Activated CD4-positive, alpha-beta T cell treated with anti-CD3 and anti-CD28 coated beads, Interleukin-2, amount 10 ng/mL, durations not matched to agents 24 days and 14 days (primary cell): ENCODE measurements around the gene STK32A. TPM values are rescaled to one million over a fixed set of nuclear protein-coding genes. Genes with fewer than 3 reads are reported as not detected.

ENCODE experiments used
- DNase-seq: peaks from one replicate; pipeline ENCODE4 v3.0.0; 2022
- H3K27ac Mint-ChIP-seq: one replicate; pipeline ENCODE4 v1.8.0; 2022; ENCODE audit warnings: mild to moderate bottlenecking, mixed read lengths
- H3K27me3 Mint-ChIP-seq: one replicate; pipeline ENCODE4 v1.8.0; 2022; ENCODE audit warnings: mixed read lengths
- H3K36me3 Mint-ChIP-seq: one replicate; pipeline ENCODE4 v1.8.0; 2022; ENCODE audit warnings: low read depth, mild to moderate bottlenecking, mixed read lengths
- H3K4me1 Mint-ChIP-seq: one replicate; pipeline ENCODE4 v1.8.0; 2021; ENCODE audit warnings: mixed read lengths
- H3K4me3 Mint-ChIP-seq: one replicate; pipeline ENCODE4 v1.8.0; 2022; ENCODE audit warnings: mild to moderate bottlenecking, moderate library complexity, mixed read lengths
- H3K9me3 Mint-ChIP-seq: one replicate; pipeline ENCODE4 v1.8.0; 2021; ENCODE audit warnings: mixed read lengths
- intact Hi-C: fragments of 100-400 bp; cut with micrococcal nuclease; formaldehyde crosslinking; loops from one replicate; pipeline ENCODE4 v1.15.1; 2023
- total RNA-seq: library from RNA; stranded (reverse); gene quantifications from 2 replicates; pipeline ENCODE4 v1.2.3, GENCODE V29; 2022

STK32A gene
- total RNA-seq, 1 donor from 2014 or later: not detected

DNA sequence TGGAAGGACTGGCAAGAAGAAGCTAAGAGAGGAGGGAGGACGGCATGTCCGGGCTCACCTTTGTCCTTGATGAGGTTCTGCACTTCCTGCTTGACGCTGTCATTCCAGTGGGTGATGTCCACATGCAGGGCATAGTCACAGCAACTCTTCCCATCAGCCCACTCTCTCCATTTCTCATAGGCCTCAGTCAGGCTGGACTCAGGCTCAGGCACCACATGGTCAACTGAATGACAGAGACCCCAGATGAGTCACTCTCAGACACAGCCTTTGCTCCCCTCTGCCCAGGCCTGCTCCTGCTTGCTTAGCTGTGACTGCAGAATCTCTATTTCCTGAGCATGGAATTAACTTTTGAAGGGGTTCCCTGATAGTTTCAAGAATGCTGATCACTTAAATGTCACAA, 180.8 kb downstream of the STK32A start:
- Mint-ChIP-seq H3K36me3 (no peaks in the 10 kb centered on the region), H3K4me1 (no peaks in the 10 kb centered on the region), H3K27ac (no peak overlapping the region), H3K9me3 (no peaks in the 10 kb centered on the region), H3K4me3 (no peak overlapping the region), H3K27me3 (no peaks in the 10 kb centered on the region)
- DNase-seq: no peak
- intact Hi-C loops: no loop called here

- no peaks in the 10 kb centered on the region for H3K36me3 Mint-ChIP-seq
- no peak overlapping the region for H3K27ac Mint-ChIP-seq
- H3K27me3 Mint-ChIP-seq: no peaks in the 10 kb centered on the region
- H3K9me3 Mint-ChIP-seq: no peaks in the 10 kb centered on the region
- H3K4me3 Mint-ChIP-seq: no peak overlapping the region
- intact Hi-C loops: no loop called here
- no peaks in the 10 kb centered on the region for H3K4me1 Mint-ChIP-seq
- no peak for DNase-seq
Measured at GRCh38 chr5:147417135-147417813, 182.4 kb downstream of the STK32A start.

- Mint-ChIP-seq H3K4me1 (no peaks in the 10 kb centered on the region), H3K4me3 (no peak overlapping the region), H3K27me3 (no peaks in the 10 kb centered on the region), H3K36me3 (no peaks in the 10 kb centered on the region), H3K9me3 (no peaks in the 10 kb centered on the region), H3K27ac (no peak overlapping the region)
- DNase-seq: no peak
- intact Hi-C loops: no loop called here
Measured at GRCh38 chr5:147418613-147419012, 183.8 kb downstream of the STK32A start.

DNA sequence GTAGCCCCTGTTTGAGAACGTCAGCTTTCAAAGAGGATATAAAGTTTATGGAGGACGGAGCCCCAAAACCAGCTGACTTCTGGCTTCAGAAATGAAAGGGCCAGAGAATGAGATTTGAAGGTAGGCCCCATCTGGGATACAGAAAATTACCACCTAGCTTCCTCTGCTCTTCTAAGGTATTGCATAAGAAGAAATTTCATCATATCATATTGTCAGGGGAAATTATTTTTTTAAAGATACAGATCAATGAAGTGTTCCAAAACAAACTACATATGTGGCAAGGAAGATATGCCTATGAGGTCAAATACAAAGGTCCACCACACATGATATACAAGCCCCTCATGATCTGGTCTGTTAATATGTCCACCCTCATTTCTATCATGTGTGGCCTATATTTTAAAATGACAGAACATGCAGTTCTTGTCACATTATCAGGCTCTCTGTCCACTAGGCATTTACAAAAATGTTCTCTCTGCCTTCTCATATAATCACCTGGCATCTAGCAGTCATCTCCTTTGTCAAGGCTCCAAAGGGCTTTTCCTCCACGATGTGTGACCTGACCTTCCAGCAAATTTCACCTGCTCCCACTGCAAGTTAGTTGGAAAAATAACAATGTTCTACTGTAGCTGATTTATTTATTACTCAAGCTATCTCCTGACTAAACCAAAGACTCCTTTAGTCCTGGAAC, 192.0 kb downstream of the STK32A start:
- Mint-ChIP-seq H3K4me1 (no peaks in the 10 kb centered on the region), H3K36me3 (no peaks in the 10 kb centered on the region), H3K27me3 (no peaks in the 10 kb centered on the region), H3K9me3 (no peaks in the 10 kb centered on the region), H3K27ac (no peak overlapping the region), H3K4me3 (no peak overlapping the region)
- intact Hi-C loops: no loop called here
- DNase-seq: no peak

DNA sequence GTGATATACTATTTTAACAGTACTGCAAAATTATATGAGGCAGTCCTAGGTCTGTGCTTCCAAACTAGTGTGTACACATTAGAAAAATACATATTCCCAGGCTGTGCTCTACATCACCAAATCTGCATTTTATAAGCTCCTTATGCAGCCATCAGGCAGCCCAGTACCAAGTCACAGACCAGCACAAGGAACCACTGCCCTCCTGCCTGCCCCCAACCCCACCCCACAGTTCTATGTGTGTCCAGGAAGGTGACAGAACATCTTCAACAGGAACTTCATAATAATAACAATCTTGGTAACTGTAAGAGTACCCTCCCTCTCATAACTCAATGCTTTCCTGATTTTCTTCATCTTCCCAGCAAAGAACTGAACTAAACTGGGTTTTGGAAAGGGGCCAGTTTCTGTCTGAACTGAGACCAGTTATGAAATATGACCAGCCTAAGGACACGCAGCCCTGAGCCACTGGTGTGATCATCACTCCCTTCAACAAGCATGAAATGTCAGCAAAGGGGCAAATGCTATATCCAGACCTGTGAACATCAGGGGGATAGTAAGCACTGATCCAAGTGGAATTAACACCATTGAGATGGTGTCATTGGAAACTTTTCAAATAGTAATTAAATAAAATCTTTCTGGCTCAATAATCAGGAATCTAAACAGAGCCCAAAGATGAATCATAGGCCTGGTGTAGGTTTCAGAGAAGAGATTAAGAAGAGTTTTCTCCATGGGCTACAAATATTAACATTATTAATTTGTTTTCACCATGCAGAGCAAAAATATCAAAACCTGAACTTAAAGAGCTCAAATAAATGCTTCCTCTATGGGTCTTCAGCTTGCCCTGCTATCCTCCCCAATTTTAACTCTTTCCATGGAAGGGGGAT, 192.9 kb downstream of the STK32A start:
- no peak for DNase-seq
- H3K27ac Mint-ChIP-seq: no peak overlapping the region
- H3K36me3 Mint-ChIP-seq: no peaks in the 10 kb centered on the region
- no peaks in the 10 kb centered on the region for H3K4me1 Mint-ChIP-seq
- no peak overlapping the region for H3K4me3 Mint-ChIP-seq
- H3K9me3 Mint-ChIP-seq: no peaks in the 10 kb centered on the region
- intact Hi-C loops: no loop called here
- H3K27me3 Mint-ChIP-seq: no peaks in the 10 kb centered on the region

- H3K27ac Mint-ChIP-seq: no peak overlapping the region
- no peak for DNase-seq
- intact Hi-C loops: no loop called here
- H3K4me3 Mint-ChIP-seq: no peak overlapping the region
- no peaks in the 10 kb centered on the region for H3K9me3 Mint-ChIP-seq
- no peaks in the 10 kb centered on the region for H3K27me3 Mint-ChIP-seq
- H3K4me1 Mint-ChIP-seq: no peaks in the 10 kb centered on the region
- H3K36me3 Mint-ChIP-seq: no peaks in the 10 kb centered on the region
Measured at GRCh38 chr5:147430628-147431027, 195.8 kb downstream of the STK32A start.

- Mint-ChIP-seq H3K27ac (no peak overlapping the region), H3K9me3 (no peaks in the 10 kb centered on the region), H3K36me3 (no peaks in the 10 kb centered on the region), H3K27me3 (no peaks in the 10 kb centered on the region), H3K4me3 (no peak overlapping the region), H3K4me1 (no peaks in the 10 kb centered on the region)
- no peak for DNase-seq
- intact Hi-C loops: no loop called here
Measured at GRCh38 chr5:147431586-147431985, 196.8 kb downstream of the STK32A start.

DNA sequence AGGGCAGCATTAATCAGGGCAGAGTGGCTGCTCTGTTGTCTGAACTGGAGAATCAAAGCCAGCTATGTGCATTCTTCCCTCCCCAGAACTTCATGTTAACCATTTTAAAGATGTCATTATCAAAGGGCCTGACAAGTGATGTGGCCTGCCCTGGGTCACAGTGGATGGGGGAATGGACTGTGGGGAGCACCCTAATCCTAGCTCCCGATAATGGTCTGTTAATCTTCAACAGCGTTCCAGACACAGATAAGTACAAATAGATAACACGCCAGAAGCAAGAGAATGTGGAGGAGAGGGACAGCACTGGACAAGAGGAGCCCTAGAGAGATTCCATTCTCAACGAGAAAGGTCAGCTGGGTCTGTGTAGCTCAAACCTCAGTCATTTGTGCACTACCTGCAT, 197.5 kb downstream of the STK32A start:
- no peaks in the 10 kb centered on the region for H3K9me3 Mint-ChIP-seq
- no peak overlapping the region for H3K27ac Mint-ChIP-seq
- H3K36me3 Mint-ChIP-seq: no peaks in the 10 kb centered on the region
- intact Hi-C loops: no loop called here
- no peak overlapping the region for H3K4me3 Mint-ChIP-seq
- H3K4me1 Mint-ChIP-seq: no peaks in the 10 kb centered on the region
- no peak for DNase-seq
- no peaks in the 10 kb centered on the region for H3K27me3 Mint-ChIP-seq

DNA sequence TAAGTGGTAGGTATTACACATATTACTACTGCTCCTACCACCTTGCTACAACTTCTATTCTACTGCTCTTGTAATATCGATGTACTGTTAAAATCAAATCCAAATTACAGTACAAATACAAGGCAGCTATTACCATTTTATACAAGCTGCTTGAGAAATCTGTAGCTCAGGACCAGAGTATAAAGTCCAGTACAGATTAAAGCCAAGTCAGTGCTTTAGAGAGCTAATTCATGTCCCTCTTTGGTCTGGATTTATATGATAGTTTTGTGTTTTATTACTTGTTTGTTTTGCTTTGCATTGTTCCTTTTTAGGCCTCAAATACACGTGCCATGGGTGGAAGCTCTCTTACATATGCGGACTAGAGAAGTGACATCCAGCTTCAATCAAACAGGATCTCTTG, 199.2 kb downstream of the STK32A start:
- no peaks in the 10 kb centered on the region for H3K9me3 Mint-ChIP-seq
- no peak overlapping the region for H3K4me3 Mint-ChIP-seq
- no peak overlapping the region for H3K27ac Mint-ChIP-seq
- no peaks in the 10 kb centered on the region for H3K36me3 Mint-ChIP-seq
- no peaks in the 10 kb centered on the region for H3K27me3 Mint-ChIP-seq
- no peaks in the 10 kb centered on the region for H3K4me1 Mint-ChIP-seq
- intact Hi-C loops: no loop called here
- DNase-seq: no peak

- Mint-ChIP-seq H3K4me3 (no peak overlapping the region), H3K4me1 (no peaks in the 10 kb centered on the region), H3K36me3 (no peaks in the 10 kb centered on the region), H3K27ac (no peak overlapping the region), H3K9me3 (no peaks in the 10 kb centered on the region), H3K27me3 (peaks cover 2% of the 10 kb centered on the region)
- no peak for DNase-seq
- intact Hi-C loops: no loop called here
Measured at GRCh38 chr5:147436596-147436995, 201.8 kb downstream of the STK32A start.

DNA sequence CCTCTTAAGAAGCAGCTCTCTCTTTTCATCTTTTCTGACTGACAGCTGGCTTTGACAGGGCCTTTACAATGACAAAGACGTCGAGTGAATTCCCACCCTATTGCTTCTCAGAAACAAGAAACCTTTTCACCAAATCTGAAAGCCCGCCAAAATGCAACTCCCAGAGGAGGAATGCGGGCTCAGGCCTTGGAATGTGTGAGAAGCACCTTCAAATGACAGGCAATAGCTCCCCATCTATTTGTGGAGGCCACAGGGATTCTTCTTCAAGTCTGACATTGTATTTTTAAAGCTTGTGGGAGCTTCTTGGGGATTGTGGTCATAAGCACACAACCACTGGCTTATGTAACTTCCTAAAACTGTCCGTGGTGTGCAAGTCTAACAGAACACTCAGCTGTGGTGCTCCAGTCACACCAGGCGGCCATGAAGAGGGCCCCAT, 202.4 kb downstream of the STK32A start:
- no peak for DNase-seq
- Mint-ChIP-seq H3K4me3 (no peak overlapping the region), H3K27me3 (peaks cover 2% of the 10 kb centered on the region), H3K36me3 (no peaks in the 10 kb centered on the region), H3K9me3 (no peaks in the 10 kb centered on the region), H3K4me1 (no peaks in the 10 kb centered on the region), H3K27ac (no peak overlapping the region)
- intact Hi-C loops: no loop called here
